ENCODE results near the gene ALOXE3. TPM values are rescaled to one million over a fixed set of nuclear protein-coding genes. Genes with fewer than 3 reads are reported as not detected.

The ALOXE3 gene
- total RNA-seq, 1 experiment from 2014 or later, result 0.13 TPM

- Histone ChIP-seq H2BK12ac (ENCODE audit: insufficient read length, low read depth, low read length) (no peak overlapping the region), H4K20me1 (ENCODE audit: control insufficient read depth, insufficient read depth, insufficient read length) (no peaks in the 10 kb centered on the region), H3K9me3 (ENCODE audit: control insufficient read depth, low read depth, low read length) (no peaks in the 10 kb centered on the region), H2AK5ac (ENCODE audit: insufficient read length, low read length) (no peak overlapping the region), H3K9ac (ENCODE audit: extremely low read depth, insufficient read length, low read length) (no peak overlapping the region), H3K79me1 (ENCODE audit: insufficient read depth, low read depth, low read length, poor library complexity, severe bottlenecking) (no peaks in the 10 kb centered on the region), H3T11ph (ENCODE audit: low read length) (no peak overlapping the region), H2AFZ (ENCODE audit: low read length) (no peak overlapping the region), H4K8ac (replicated peaks; ENCODE audit: insufficient read length, low read depth, low read length) (no peak overlapping the region), H3K4ac (ENCODE audit: low read depth, low read length) (no peak overlapping the region), H3K18ac (ENCODE audit: insufficient read length, low read depth, low read length) (no peak overlapping the region), H2BK20ac (ENCODE audit: low read depth, low read length, poor library complexity, severe bottlenecking) (no peak overlapping the region), H2BK15ac (ENCODE audit: low read depth, low read length) (no peak overlapping the region), H3K56ac (ENCODE audit: insufficient read length, low read depth, low read length) (no peak overlapping the region), H3K4me2 (ENCODE audit: insufficient read depth, insufficient read length, low read length) (peak overlapping the region; percentile 74), H2BK120ac (ENCODE audit: low read depth, low read length, poor library complexity, severe bottlenecking) (no peak overlapping the region), H4K5ac (ENCODE audit: insufficient read length, low read depth, low read length) (no peak overlapping the region), H4K91ac (ENCODE audit: insufficient read length, low read depth, low read length) (no peak overlapping the region), H3K79me2 (ENCODE audit: insufficient read depth, low read length) (no peaks in the 10 kb centered on the region), H3K23ac (ENCODE audit: insufficient read length, low read depth, low read length) (no peak overlapping the region), H3K14ac (ENCODE audit: insufficient read depth, low read length) (no peak overlapping the region), H3K23me2 (ENCODE audit: insufficient read length, low read depth, low read length, poor library complexity, severe bottlenecking) (peaks cover 17% of the 10 kb centered on the region), H3K27me3 (ENCODE audit: insufficient read depth, low read length) (peaks cover 45% of the 10 kb centered on the region), H2BK5ac (ENCODE audit: insufficient read length, low read length) (no peak overlapping the region), H3K4me1 (ENCODE audit: insufficient read depth, low read length) (no peaks in the 10 kb centered on the region), H3K27ac (ENCODE audit: insufficient read length, low read depth, low read length) (no peak overlapping the region)
- Mint-ChIP-seq H3K9me3 (peaks cover 0 to 3% of the 10 kb centered on the region in 2 experiments; a peak in 3 of 5 replicates), H3K27me3 (ENCODE audit: low read depth) (peaks cover 100% of the 10 kb centered on the region), H3K4me1 (peaks cover 25 to 34% of the 10 kb centered on the region in 2 experiments), H3K4me3 (peak overlapping the region; percentile 54 to 87), H3K27ac (no peak overlapping the region), H3K36me3 (ENCODE audit: insufficient read depth in 1 of 3, low read depth in 3 of 3) (peaks cover 0 to 2% (median 0%) of the 10 kb centered on the region in 3 experiments; a peak in 2 of 7 replicates)
- WGBS (ENCODE audit: extremely low coverage, insufficient read length, low lambda C conversion rate), result no CpG with 5 or more reads among the region's 28 CpGs
- DNase-seq, result no peak
- TF ChIP-seq, protein P1, sequence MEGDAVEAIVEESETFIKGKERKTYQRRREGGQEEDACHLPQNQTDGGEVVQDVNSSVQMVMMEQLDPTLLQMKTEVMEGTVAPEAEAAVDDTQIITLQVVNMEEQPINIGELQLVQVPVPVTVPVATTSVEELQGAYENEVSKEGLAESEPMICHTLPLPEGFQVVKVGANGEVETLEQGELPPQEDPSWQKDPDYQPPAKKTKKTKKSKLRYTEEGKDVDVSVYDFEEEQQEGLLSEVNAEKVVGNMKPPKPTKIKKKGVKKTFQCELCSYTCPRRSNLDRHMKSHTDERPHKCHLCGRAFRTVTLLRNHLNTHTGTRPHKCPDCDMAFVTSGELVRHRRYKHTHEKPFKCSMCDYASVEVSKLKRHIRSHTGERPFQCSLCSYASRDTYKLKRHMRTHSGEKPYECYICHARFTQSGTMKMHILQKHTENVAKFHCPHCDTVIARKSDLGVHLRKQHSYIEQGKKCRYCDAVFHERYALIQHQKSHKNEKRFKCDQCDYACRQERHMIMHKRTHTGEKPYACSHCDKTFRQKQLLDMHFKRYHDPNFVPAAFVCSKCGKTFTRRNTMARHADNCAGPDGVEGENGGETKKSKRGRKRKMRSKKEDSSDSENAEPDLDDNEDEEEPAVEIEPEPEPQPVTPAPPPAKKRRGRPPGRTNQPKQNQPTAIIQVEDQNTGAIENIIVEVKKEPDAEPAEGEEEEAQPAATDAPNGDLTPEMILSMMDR (conservative IDR thresholded peaks at IDR 0.05), result no peak
Observed at GRCh38 chr17:8072341-8072728, 46.0 kb downstream of the ALOXE3 start.

Data from H9 (cell line).